GM12892 (cell line): ENCODE data around the gene THAP12.

ENCODE experiments used
- POLR2A ChIP-seq: IDR thresholded peaks from 2 replicates; pipeline ENCODE4 v1.6.1; 2011; ENCODE audit warnings: low read depth, low read length, control low read depth
- POLR2AphosphoS5 ChIP-seq: IDR thresholded peaks from 2 replicates; pipeline ENCODE4 v1.6.1; 2011; ENCODE audit warnings: low read depth, low read length, control low read depth
- TAF1 ChIP-seq: IDR thresholded peaks from 2 replicates; pipeline ENCODE4 v1.6.1; 2011; ENCODE audit warnings: low read depth, mild to moderate bottlenecking, control low read depth, low read length, borderline replicate concordance

DNA sequence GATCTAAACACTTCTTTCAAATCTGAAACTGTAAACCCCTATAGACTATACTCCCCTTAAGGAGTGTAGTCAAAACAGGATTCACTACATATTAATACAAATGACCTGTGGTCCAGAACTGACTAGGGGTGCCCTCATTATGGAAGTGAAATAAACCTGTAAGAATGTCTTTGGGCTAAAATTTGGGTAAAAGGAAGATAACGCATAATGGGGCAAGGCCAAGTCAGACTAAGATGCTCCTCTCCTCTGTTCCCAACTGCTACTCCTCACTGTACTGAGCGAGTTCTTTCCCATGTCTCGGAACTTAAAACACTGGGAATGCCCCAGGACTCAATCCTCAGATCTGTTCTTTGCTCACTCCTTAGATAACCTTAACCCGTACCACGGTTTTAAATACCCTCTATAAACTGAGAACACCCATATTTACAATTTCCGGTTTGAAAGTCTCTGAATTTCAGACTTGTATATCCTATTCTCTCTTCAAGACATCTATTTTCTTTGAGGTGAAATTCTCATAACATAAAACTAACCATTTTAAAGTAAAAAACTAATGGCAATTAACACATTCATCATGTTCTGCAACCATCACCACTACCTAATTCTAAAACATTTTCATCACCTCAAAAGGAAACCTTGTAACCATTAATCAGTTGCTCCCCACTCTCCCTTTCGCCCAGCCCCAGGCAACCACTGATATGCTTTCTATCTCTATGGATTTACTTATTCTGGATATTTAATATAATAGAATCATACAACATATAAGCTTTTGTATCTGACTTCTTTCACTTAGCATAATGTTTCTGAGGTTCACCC lies 4.0 kb downstream of the THAP12 start:
- TF ChIP-seq POLR2AphosphoS5 (no peak), TAF1 (no peak), POLR2A (no peak)
